Muscle of arm (tissue), 12 donors: Measurements from ENCODE around the gene FDCSP. TPM values are rescaled to one million over a fixed set of nuclear protein-coding genes. Genes with fewer than 3 reads are reported as not detected.
"Not testable (repeated sequence)": the region's sequence is repeated elsewhere in the genome, so short reads cannot be mapped to it uniquely, and the experiment has no call there.

Experiments
- DNase-seq: peaks from one replicate; pipeline ENCODE4 v3.0.0-alpha.2; 2013
- polyA plus RNA-seq, 12 donors: library from polyadenylated mRNA; unstranded; fragments of 120-200 nt; gene quantifications; one replicate each; pipeline ENCODE4 v1.2.1, GENCODE V29; 2013; ENCODE audit not compliant: insufficient read length in 12 of 12

Gene FDCSP
- polyA plus RNA-seq, 12 donors, result 0.29 to 21.1 (median 1.1) TPM; not detected in 3

- no peak for DNase-seq
These were observed 13.4 kb downstream of the FDCSP start for GRCh38 chr4:70239131-70239883.

GRCh38 chr4:70239884-70240591 is 14.1 kb downstream of the FDCSP start:
- no peak for DNase-seq

GRCh38 chr4:70242297-70242696 is 16.4 kb downstream of the FDCSP start, which contains the start of gene CSN3:
CSN3 (plus strand) TSS chr4:70242597; CDS start chr4:70244820, 2,223 bp downstream.
- not testable (repeated sequence) for DNase-seq

GRCh38 chr4:70243091-70243490 is 17.2 kb downstream of the FDCSP start:
- no peak for DNase-seq

GRCh38 chr4:70251250-70251944 is 25.5 kb downstream of the FDCSP start:
- DNase-seq, result no peak

GRCh38 chr4:70251945-70252277 is 26.0 kb downstream of the FDCSP start:
- no peak for DNase-seq

GRCh38 chr4:70269674-70270073 is 43.8 kb downstream of the FDCSP start:
- peak; percentile 2 for DNase-seq

GRCh38 chr4:70277121-70277520 is 51.2 kb downstream of the FDCSP start:
- no peak for DNase-seq

GRCh38 chr4:70280567-70280966 is 54.6 kb downstream of the FDCSP start:
- DNase-seq, result no peak

Other genes with a start within 250 kb of the FDCSP start
- gene STATH, start 230.2 kb upstream of the FDCSP start, polyA plus RNA-seq, result not detected
- not detected for gene HTN3, start 197.7 kb upstream of the FDCSP start, polyA plus RNA-seq
- not detected for gene HTN1, start 175.7 kb upstream of the FDCSP start, polyA plus RNA-seq
- under 1 TPM in 3 of 12 donors, not detected in 9; 0.04 to 0.10 (median 0.04) TPM for gene PRR27, start 71.9 kb upstream of the FDCSP start, polyA plus RNA-seq
- 1 to 10 TPM in 1 of 12 donors, under 1 TPM in 2, not detected in 9; 0.20 to 1.8 (median 0.77) TPM for gene ODAM, start 30.4 kb upstream of the FDCSP start, polyA plus RNA-seq
- gene CSN3, start 16.5 kb downstream of the FDCSP start, polyA plus RNA-seq, result under 1 TPM in 1 of 12 donors, not detected in 11; 0.21 TPM
- under 1 TPM in 2 of 12 donors, not detected in 10; 0.11 to 0.12 TPM for gene CABS1, start 108.9 kb downstream of the FDCSP start, polyA plus RNA-seq
- gene SMR3A, start 134.6 kb downstream of the FDCSP start, polyA plus RNA-seq, result under 1 TPM in 1 of 12 donors, not detected in 11; 0.36 TPM
- under 1 TPM in 1 of 12 donors, not detected in 11; 0.26 TPM for gene SMR3B, start 157.0 kb downstream of the FDCSP start, polyA plus RNA-seq
- not detected for gene OPRPN, start 171.8 kb downstream of the FDCSP start, polyA plus RNA-seq
- gene MUC7, start 246.1 kb downstream of the FDCSP start, polyA plus RNA-seq, result under 1 TPM in 1 of 12 donors, not detected in 11; 0.21 TPM